ENCODE results near the gene AQP12A.
"Not testable (repeated sequence)": the region's sequence is repeated elsewhere in the genome, so short reads cannot be mapped to it uniquely, and the experiment has no call there.

AQP12A gene

GRCh38 chr2:240651185-240651584 is 40.5 kb upstream of the AQP12A start:
- peaks cover 47% of the 10 kb centered on the region for H3K27me3 ChIP-seq (ENCODE audit: insufficient read depth, low read depth)
- H3K4me2 ChIP-seq = no peak overlapping the region
- H3K4me3 ChIP-seq (IDR thresholded peaks at IDR 0.05; ENCODE audit: insufficient read depth, low read depth, low read length) = no peak overlapping the region
- no peak for TF ChIP-seq CTCF (conservative IDR thresholded peaks at IDR 0.05; ENCODE audit: low read depth, low read length)
- no peaks in the 10 kb centered on the region for H3K79me2 ChIP-seq (ENCODE audit: insufficient read depth, low read depth)
- no peak overlapping the region for H3K9ac ChIP-seq
- no peaks in the 10 kb centered on the region for H4K20me1 ChIP-seq (ENCODE audit: insufficient read depth)
- H3K4me1 ChIP-seq (ENCODE audit: low read depth, poor library complexity, severe bottlenecking) = no peaks in the 10 kb centered on the region
- no peak overlapping the region for H2AFZ ChIP-seq (ENCODE audit: low read depth)
- H3K36me3 ChIP-seq (ENCODE audit: insufficient read depth) = no peaks in the 10 kb centered on the region
- no peak overlapping the region for H3K27ac ChIP-seq

DNA sequence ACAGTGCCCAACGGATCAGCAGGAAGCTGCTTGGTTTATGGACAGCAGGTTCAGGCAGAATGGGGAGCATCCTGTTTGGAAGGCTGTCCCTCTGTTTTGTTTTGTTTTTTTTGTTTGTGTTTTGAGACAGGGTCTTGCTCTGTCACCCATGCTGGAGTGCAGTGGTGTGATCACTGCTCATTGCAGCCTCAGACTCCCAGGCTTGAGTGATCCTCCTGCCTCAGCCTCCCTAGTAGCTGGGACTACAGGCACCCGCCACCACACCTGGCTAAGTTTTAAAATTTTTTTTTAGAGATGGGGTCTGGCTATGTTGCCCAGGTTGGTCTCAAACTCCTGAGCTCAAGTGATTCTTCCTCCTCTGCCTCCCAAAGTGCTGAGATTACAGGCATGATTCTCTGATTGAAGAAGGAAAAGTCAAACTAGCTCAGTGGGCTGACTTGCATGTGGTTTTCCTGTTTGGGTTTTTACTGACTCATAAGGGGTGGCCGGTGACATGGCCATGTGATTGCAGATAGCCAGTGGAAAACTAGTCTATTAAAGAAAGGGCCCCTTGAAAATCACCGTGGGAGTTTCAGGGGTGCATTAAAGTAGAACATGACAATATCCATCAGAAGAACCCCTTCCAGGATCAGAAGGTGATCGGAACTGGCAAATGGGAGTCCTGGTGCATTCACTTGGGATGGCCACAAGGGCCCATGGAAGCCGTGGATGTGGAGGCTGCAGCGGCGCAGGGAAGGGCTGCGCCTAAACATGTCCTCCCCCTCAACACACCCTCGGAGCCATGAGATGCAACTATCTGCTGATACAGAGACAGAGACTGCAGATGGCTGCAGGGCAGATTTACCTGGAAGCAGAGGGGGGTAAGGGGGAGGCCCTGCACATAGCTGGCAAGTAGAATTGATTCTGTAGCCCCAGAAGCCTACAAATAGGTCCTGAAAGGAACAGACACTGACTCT is 35.5 kb upstream of the AQP12A start:
- Histone ChIP-seq H3K4me1 (ENCODE audit: low read depth, poor library complexity, severe bottlenecking) (no peaks in the 10 kb centered on the region), H4K20me1 (ENCODE audit: insufficient read depth) (no peaks in the 10 kb centered on the region), H2AFZ (ENCODE audit: low read depth) (no peak overlapping the region), H3K9ac (no peak overlapping the region), H3K79me2 (ENCODE audit: insufficient read depth, low read depth) (no peaks in the 10 kb centered on the region), H3K27me3 (ENCODE audit: insufficient read depth, low read depth) (peaks cover 41% of the 10 kb centered on the region; the same call in 1 of the 2 replicates), H3K27ac (no peak overlapping the region), H3K4me2 (no peak overlapping the region), H3K4me3 (IDR thresholded peaks at IDR 0.05; ENCODE audit: insufficient read depth, low read depth, low read length) (no peak overlapping the region), H3K36me3 (ENCODE audit: insufficient read depth) (no peaks in the 10 kb centered on the region)
- TF ChIP-seq CTCF (conservative IDR thresholded peaks at IDR 0.05; ENCODE audit: low read depth, low read length) = no peak

DNA sequence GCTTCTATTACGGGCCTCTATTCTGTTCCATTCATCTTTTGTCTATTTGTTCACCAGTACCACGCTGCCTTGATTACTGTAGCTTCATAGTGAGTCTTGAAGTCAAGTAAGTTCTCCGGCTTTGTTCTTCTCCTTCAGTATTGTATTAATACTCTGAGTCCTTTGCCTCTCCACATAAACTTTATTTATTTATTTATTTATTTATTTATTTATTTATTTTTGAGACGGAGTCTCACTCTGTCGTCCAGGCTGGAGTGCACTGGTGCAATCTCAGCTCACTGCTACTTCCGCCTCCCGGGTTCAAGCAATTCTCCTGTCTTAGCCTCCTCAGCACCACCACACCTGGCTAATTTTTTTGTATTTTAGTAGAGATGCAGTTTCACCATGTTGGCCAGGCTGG is 31.8 kb upstream of the AQP12A start:
- H3K79me2 ChIP-seq (ENCODE audit: insufficient read depth, low read depth); H3K9ac ChIP-seq; H3K36me3 ChIP-seq (ENCODE audit: insufficient read depth); H4K20me1 ChIP-seq (ENCODE audit: insufficient read depth); H3K4me1 ChIP-seq (ENCODE audit: low read depth, poor library complexity, severe bottlenecking); H2AFZ ChIP-seq (ENCODE audit: low read depth); H3K4me3 ChIP-seq (IDR thresholded peaks at IDR 0.05; ENCODE audit: insufficient read depth, low read depth, low read length); H3K4me2 ChIP-seq; H3K27ac ChIP-seq: not testable (repeated sequence)
- peaks cover 22% of the 10 kb centered on the region; the same call in 1 of the 2 replicates for H3K27me3 ChIP-seq (ENCODE audit: insufficient read depth, low read depth)

DNA sequence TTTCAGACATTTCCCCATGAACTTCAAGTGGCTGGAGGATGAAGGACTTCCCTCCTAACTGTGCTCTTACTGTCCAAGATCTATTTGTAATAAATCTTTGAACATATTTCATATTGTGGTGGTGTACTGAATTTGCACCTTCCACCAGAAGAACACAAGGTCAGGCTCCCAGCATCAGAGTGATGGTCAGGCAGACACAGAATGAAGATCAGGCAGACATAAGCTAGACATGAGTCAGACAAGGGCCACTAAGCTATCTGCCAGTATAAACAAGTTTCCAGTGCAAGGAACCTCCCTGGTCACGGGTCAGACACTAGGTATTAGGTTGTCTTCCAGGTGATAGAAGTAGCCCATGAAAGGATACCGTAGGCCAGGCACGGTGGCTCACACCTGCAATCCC is 29.0 kb upstream of the AQP12A start:
- Histone ChIP-seq H3K36me3 (ENCODE audit: insufficient read depth) (no peaks in the 10 kb centered on the region), H2AFZ (ENCODE audit: low read depth) (no peak overlapping the region), H3K27me3 (ENCODE audit: insufficient read depth, low read depth) (peaks cover 17% of the 10 kb centered on the region; the same call in 1 of the 2 replicates), H4K20me1 (ENCODE audit: insufficient read depth) (no peaks in the 10 kb centered on the region), H3K4me1 (ENCODE audit: low read depth, poor library complexity, severe bottlenecking) (no peaks in the 10 kb centered on the region), H3K9ac (no peak overlapping the region), H3K27ac (no peak overlapping the region), H3K4me2 (no peak overlapping the region), H3K79me2 (ENCODE audit: insufficient read depth, low read depth) (no peaks in the 10 kb centered on the region), H3K4me3 (IDR thresholded peaks at IDR 0.05; ENCODE audit: insufficient read depth, low read depth, low read length) (no peak overlapping the region)
- no peak for TF ChIP-seq CTCF (conservative IDR thresholded peaks at IDR 0.05; ENCODE audit: low read depth, low read length)
